DMS114 treated with DMSO at 0.1 percent for 48 hours (cell line): ENCODE data around the gene PSMD9.
"Not testable (repeated sequence)": the region's sequence is repeated elsewhere in the genome, so short reads cannot be mapped to it uniquely, and the experiment has no call there.

Source experiments
- DNase-seq: peaks from one replicate; lab custom pipeline; 2025; ENCODE audit not compliant: unreplicated experiment; lab: John Stamatoyannopoulos, UW

PSMD9 gene

GRCh38 chr12:121872546-121873215 is 15.9 kb upstream of the PSMD9 start:
- no peak for DNase-seq

DNA sequence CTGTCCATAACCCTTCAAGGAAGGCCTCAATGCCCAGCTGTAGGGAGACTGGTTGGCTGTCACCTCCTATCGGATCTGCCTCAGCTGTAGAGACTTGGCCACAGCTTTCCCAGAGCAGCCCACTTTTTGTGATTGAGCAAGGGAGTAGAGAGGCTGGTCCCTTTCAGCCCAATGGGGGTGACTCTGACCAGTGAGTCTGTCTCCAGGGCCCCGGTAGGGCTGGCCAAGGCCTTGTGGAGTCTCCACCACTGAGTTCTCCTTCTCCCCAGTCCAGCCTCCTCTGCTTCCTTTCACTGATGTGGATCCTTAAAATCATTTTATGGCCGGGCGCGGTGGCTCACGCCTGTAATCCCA is 15.4 kb upstream of the PSMD9 start:
- no peak for DNase-seq

- DNase-seq: no peak
Observed at GRCh38 chr12:121874071-121874470, 14.5 kb upstream of the PSMD9 start.

GRCh38 chr12:121875582-121875981 is 13.0 kb upstream of the PSMD9 start:
- no peak for DNase-seq

DNA sequence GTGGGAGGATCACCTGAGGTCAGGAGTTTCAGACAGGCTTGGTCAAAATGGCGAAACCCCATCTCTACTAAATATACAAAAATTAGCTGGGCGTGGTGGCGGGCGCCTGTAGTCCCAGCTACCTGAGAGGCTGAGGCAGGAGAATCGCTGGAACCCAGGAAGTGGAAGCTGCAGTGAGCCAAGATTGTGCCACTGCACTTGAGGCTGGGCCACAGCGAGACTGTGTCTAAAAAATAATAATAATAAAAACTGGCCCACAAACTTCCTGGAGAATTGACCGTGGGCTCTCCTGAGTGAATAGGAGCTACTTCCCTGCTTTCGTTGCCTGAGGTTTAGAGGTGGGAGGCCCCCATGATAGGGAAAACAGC is 12.5 kb upstream of the PSMD9 start:
- DNase-seq: not testable (repeated sequence)

GRCh38 chr12:121883315-121883660 is 5.3 kb upstream of the PSMD9 start:
- no peak for DNase-seq

GRCh38 chr12:121885129-121885528 is 3.5 kb upstream of the PSMD9 start:
- DNase-seq: not testable (repeated sequence)

GRCh38 chr12:121888083-121888477 is 510 bp upstream of the PSMD9 start:
- DNase-seq: no peak

- DNase-seq: no peak
Observed at GRCh38 chr12:121889274-121889624, 659 bp downstream of the PSMD9 start.

DNA sequence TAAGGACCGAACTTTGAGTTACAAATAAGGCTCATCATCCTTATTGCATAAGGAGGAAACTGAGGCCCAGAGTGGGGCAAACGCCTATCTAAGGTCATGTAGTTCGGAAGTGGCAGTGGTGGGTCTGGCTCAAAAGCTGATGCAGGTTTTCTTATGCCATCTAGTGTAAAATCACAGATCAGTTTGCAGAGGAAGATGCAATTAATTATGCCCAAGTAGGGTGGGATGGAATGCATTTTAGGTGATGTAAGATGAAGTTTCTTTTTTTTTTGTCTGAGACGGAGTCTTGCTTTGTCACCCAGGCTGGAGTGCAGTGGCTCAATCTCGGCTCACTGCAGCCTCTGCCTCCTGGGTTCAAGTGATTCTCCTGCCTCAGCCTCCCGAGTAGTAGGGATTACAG is 1.1 kb downstream of the PSMD9 start:
- not testable (repeated sequence) for DNase-seq

DNA sequence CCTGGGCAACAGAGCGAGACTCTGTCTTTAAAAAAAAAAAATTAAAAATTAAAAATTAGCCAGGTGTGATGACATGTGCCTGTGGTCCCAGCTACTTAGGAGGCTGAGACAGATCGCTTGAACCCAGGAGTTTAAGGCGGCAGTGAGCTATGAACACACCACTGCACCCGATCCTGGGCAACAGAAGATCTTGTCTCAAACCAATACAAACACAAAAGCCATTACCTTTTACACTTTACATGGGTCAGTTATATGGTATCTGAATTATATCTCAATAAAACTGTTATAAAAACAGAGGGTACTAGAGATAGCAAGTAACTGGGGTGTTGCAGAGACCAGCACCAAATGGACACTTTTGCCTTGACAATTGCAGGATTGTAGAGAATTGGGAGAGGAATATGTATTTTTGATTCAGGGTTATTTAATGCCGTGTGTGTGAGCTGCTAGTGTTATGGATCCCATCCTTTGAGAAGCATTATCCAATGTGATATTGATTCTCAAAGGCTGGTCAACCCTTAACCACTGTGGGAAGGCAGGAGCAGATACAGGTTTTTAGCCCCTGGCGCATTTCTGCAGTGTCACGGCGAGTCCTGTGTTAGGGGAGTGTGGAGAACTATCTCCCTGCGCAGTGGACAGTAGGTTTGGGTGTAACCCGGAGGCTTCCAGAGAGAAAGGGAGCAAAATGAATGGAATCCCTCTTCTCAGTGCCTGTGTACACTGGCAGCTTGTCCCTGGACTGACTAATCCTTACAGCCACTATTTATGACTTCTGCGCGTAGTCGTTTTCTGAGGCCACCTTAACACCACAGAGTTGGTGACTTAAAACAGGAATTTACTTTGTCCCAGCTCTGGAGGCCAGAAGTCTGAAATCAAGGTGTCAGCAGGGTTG is 4.3 kb downstream of the PSMD9 start:
- no peak for DNase-seq

DNA sequence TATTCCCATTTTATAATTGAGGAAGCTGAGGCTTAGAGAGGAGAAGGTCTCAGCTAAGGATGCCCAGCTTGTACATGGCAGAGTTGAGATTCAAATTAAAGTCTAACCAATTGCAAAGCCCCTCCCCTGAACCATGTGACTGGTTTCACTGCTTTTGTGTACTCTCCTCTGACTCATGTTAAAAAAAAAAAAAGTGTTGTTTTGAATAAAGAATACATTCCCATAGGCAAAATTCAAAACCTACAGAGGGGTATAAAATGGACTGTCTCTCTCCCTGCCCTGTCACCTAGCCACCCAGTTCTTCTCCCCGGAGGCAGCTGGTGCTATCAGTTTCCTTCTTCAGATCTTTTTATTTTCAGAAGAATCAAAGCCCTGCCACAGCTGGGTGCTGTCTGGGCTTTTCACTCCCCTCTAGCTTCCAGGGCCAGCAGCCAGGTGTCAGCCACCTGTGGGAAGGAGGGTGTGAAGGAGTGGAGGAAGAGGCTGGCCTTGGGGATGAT is 5.4 kb downstream of the PSMD9 start:
- no peak for DNase-seq

DNA sequence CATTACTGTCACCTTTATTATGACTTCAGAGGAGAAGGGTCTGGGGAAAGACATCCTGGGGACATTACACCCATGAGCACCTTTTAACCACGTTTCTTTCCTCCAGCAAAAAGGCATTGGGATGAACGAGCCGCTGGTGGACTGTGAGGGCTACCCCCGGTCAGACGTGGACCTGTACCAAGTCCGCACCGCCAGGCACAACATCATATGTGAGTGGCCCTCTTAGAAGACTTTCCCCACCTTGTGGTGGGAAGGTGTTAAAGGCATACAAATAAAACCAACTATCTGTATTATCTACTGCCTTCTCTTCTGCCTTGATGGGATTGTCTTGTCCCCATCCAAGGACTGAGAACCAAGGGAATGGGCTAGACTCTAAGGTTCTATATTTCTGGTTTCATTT is 6.0 kb downstream of the PSMD9 start:
- DNase-seq: peak; percentile 17

DNA sequence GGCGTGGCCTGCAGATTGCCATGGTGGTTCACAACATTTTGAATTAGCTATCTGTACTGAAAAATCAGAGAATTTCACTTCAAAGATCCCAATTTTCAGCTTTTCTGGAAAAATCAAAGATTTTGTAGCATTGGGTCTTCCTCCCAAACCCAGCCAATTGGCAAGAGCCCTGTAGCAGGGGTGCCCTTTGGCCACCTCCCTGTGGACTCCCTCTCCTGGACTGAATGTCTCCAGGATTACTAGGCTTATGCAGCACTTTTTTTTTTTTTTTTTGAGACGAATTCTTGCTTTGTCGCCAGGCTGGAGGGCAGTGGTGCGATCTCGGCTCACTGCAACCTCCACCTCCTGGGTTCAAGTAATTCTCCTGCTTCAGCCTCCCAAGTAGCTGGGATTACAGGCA is 9.7 kb downstream of the PSMD9 start:
- no peak for DNase-seq

DNA sequence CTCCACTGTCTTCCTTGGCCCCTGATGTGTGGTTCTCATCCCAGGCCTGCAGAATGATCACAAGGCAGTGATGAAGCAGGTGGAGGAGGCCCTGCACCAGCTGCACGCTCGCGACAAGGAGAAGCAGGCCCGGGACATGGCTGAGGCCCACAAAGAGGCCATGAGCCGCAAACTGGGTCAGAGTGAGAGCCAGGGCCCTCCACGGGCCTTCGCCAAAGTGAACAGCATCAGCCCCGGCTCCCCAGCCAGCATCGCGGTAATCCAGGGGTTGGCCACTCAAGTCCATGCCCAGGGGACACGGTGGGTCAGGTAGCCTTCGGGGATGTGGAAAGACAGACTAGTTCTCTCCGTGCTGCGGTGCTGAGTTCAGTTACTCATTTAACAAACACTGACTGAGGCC is 11.0 kb downstream of the PSMD9 start:
- no peak for DNase-seq

DNA sequence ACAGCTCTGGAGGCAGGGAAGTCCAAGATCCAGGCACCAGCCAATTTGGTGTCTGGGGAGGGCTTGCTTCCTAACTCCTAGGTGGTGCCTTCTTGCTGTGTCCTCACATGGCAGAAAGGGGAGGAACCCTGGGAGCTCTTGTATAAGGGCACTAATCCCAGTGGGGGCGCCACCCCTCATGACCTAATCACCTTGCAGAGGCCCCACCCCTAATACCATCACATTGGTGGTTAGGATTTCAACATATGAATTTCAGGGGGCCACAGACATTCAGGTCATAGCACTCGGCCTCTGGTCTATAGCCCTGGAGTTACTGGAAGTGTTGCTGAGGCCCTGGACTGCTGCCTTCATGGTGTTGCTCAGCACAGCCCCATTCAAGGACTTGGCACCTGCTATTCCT is 14.6 kb downstream of the PSMD9 start:
- no peak for DNase-seq

- DNase-seq: no peak
Observed at GRCh38 chr12:121905746-121906145, 17.2 kb downstream of the PSMD9 start.

- DNase-seq: no peak
Observed at GRCh38 chr12:121908702-121909101, 20.1 kb downstream of the PSMD9 start.

GRCh38 chr12:121911824-121912585 is 23.4 kb downstream of the PSMD9 start:
- DNase-seq: no peak

DNA sequence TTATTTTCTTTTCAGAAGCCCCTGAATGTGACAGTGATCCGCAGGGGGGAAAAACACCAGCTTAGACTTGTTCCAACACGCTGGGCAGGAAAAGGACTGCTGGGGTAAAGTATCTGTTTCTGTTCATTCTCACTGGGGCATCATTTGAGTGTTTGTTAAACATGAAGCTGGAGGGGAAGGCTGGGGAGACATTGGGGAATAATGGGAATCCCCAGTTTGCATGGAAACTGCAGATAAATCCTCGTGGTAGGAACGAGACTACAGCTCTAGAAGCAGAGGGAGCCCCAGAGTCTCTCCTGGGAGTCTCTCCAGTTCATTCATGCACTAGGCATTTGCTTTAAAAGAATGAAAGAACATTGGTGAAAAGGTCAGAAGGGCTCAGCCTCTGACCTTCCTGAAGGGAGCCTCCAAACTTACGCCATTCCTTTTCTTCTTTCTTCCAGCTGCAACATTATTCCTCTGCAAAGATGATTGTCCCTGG is 27.3 kb downstream of the PSMD9 start:
- no peak for DNase-seq

GRCh38 chr12:121916719-121917118 is 28.1 kb downstream of the PSMD9 start:
- DNase-seq: peak; percentile 25
